ENCODE data around the gene EVA1A. TPM values are rescaled to one million over a fixed set of nuclear protein-coding genes. Genes with fewer than 3 reads are reported as not detected.

EVA1A gene
- total RNA-seq, 1 donor = 28.1 TPM

- peak overlapping the region; percentile 80 for H3K4me3 ChIP-seq (ENCODE audit: low read depth, low read length)
- no peak for DNase-seq (ENCODE audit: low read depth)
- TF ChIP-seq CTCF (IDR thresholded peaks at IDR 0.05; ENCODE audit: insufficient read depth, low read length) = no peak
These were observed 1.1 kb downstream of the EVA1A start for GRCh38 chr2:75559680-75560021.

- DNase-seq (ENCODE audit: low read depth) = no peak
- H3K4me3 ChIP-seq (ENCODE audit: low read depth, low read length) = peak overlapping the region; percentile 40
- TF ChIP-seq CTCF (IDR thresholded peaks at IDR 0.05; ENCODE audit: insufficient read depth, low read length) = no peak
These were observed 1.7 kb downstream of the EVA1A start for GRCh38 chr2:75558786-75559679.

GRCh38 chr2:75558136-75558535 is 2.6 kb downstream of the EVA1A start:
- DNase-seq (ENCODE audit: low read depth) = no peak
- TF ChIP-seq CTCF (IDR thresholded peaks at IDR 0.05; ENCODE audit: insufficient read depth, low read length) = no peak
- H3K4me3 ChIP-seq (ENCODE audit: low read depth, low read length) = no peak overlapping the region

- H3K4me3 ChIP-seq (ENCODE audit: low read depth, low read length) = no peak overlapping the region
- no peak for DNase-seq (ENCODE audit: low read depth)
- TF ChIP-seq CTCF (IDR thresholded peaks at IDR 0.05; ENCODE audit: insufficient read depth, low read length) = no peak
These were observed 3.1 kb downstream of the EVA1A start for GRCh38 chr2:75557474-75558133.

- no peak for DNase-seq (ENCODE audit: low read depth)
- no peak overlapping the region for H3K4me3 ChIP-seq (ENCODE audit: low read depth, low read length)
- no peak for TF ChIP-seq CTCF (IDR thresholded peaks at IDR 0.05; ENCODE audit: insufficient read depth, low read length)
These were observed 3.9 kb downstream of the EVA1A start for GRCh38 chr2:75556679-75557366.

GRCh38 chr2:75555701-75556100 is 5.0 kb downstream of the EVA1A start:
- TF ChIP-seq CTCF (IDR thresholded peaks at IDR 0.05; ENCODE audit: insufficient read depth, low read length) = no peak
- no peak overlapping the region for H3K4me3 ChIP-seq (ENCODE audit: low read depth, low read length)
- DNase-seq (ENCODE audit: low read depth) = no peak
